Measurements from ENCODE around the gene ASCL3. TPM values are rescaled to one million over a fixed set of nuclear protein-coding genes. Genes with fewer than 3 reads are reported as not detected.

The ASCL3 gene
- total RNA-seq, 2 experiments from 2014 or later, result not detected

DNA sequence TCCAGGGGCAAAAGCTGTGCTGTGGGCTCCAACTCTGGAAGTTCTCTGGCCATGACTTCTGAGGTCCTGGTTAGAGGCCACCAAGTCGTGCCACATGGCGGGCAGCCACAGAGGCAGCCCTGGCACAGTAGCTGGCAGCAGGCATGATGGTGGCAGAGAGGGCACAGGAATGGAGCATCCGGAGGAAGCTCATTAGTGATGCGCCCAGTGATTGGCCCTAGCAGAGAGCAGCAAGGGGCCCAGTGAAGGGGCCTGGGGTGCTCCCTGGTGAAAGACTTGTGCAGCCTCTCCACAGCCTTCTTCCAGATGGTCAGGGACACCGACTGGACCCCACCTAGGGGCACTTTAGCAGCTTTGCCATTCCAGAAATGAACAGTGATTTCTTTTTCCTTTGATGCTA is 17.1 kb downstream of the ASCL3 start:
- intact Hi-C loops (cut with micrococcal nuclease), result no loop called here
- Mint-ChIP-seq H3K36me3 (ENCODE audit: low read depth) (peaks cover 12% of the 10 kb centered on the region), H3K27ac (no peak overlapping the region), H3K9me3 (no peaks in the 10 kb centered on the region), H3K4me3 (no peak overlapping the region), H3K4me1 (ENCODE audit: low read depth) (no peaks in the 10 kb centered on the region), H3K27me3 (no peaks in the 10 kb centered on the region)
- CTCF ChIA-PET, result interaction anchor here (1.1 kb wide), 1 partner anchor 11 kb away, joined by 5 read pairs; no protein-coding TSS in a partner anchor
- TF ChIP-seq, protein P1, sequence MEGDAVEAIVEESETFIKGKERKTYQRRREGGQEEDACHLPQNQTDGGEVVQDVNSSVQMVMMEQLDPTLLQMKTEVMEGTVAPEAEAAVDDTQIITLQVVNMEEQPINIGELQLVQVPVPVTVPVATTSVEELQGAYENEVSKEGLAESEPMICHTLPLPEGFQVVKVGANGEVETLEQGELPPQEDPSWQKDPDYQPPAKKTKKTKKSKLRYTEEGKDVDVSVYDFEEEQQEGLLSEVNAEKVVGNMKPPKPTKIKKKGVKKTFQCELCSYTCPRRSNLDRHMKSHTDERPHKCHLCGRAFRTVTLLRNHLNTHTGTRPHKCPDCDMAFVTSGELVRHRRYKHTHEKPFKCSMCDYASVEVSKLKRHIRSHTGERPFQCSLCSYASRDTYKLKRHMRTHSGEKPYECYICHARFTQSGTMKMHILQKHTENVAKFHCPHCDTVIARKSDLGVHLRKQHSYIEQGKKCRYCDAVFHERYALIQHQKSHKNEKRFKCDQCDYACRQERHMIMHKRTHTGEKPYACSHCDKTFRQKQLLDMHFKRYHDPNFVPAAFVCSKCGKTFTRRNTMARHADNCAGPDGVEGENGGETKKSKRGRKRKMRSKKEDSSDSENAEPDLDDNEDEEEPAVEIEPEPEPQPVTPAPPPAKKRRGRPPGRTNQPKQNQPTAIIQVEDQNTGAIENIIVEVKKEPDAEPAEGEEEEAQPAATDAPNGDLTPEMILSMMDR (IDR thresholded peaks at IDR 0.05), result no peak
- POLR2A ChIA-PET, result no interaction called here
- ATAC-seq (no peak), DNase-seq (no peak)

DNA sequence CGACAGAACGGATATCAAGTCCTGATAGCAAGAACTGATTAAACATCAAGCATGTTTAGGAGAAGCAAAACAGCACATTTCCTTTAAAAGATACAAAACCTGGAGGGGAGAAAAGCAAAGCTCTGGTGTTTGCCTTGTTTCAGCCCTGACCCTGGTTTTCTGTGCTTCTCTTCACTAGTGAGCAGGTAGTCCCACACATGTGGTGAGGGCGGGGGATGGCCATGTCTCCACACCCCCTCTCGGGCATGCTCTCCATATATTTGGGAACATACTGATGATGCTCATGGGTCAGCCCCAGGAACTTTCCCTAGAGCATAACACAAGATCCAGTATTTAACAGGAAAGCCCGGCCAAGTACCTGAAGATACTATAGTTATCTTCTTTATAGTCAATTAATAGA is 20.1 kb downstream of the ASCL3 start:
- ATAC-seq (no peak), DNase-seq (no peak)
- no peaks in the 10 kb centered on the region for H3K27me3 Mint-ChIP-seq
- no peak overlapping the region for H3K27ac Mint-ChIP-seq
- peaks cover 12% of the 10 kb centered on the region for H3K36me3 Mint-ChIP-seq (ENCODE audit: low read depth)
- CTCF ChIA-PET, result interaction anchor here (0.6 to 0.7 kb wide), 5 partner anchors 9 to 1484 kb away, joined by 3 to 4 read pairs (median 3); no protein-coding TSS in a partner anchor
- POLR2A ChIA-PET, result no interaction called here
- H3K9me3 Mint-ChIP-seq, result no peaks in the 10 kb centered on the region
- intact Hi-C loops (cut with micrococcal nuclease), result no loop called here
- TF ChIP-seq, protein P1 (IDR thresholded peaks at IDR 0.05), result no peak
- no peaks in the 10 kb centered on the region for H3K4me1 Mint-ChIP-seq (ENCODE audit: low read depth)
- no peak overlapping the region for H3K4me3 Mint-ChIP-seq

GRCh38 chr11:8917157-8917825 is 25.5 kb downstream of the ASCL3 start:
- no peak for ATAC-seq
- intact Hi-C loops (cut with micrococcal nuclease), result loop anchor here (10.0 kb wide), 1 partner anchor 218 kb away; no protein-coding TSS in a partner anchor
- no peak overlapping the region for H3K27ac Mint-ChIP-seq
- H3K27me3 Mint-ChIP-seq, result no peaks in the 10 kb centered on the region
- no peak overlapping the region for H3K4me3 Mint-ChIP-seq
- peaks cover 22% of the 10 kb centered on the region for H3K4me1 Mint-ChIP-seq (ENCODE audit: low read depth)
- TF ChIP-seq, protein P1 (IDR thresholded peaks at IDR 0.05), result no peak
- H3K36me3 Mint-ChIP-seq (ENCODE audit: low read depth), result peaks cover 25% of the 10 kb centered on the region
- POLR2A ChIA-PET, result no interaction called here
- CTCF ChIA-PET, result interaction anchor here (1.1 to 1.7 kb wide), 2 partner anchors 43 to 221 kb away, joined by 4 to 5 read pairs; no protein-coding TSS in a partner anchor
- DNase-seq, result no peak
- H3K9me3 Mint-ChIP-seq, result no peaks in the 10 kb centered on the region

DNA sequence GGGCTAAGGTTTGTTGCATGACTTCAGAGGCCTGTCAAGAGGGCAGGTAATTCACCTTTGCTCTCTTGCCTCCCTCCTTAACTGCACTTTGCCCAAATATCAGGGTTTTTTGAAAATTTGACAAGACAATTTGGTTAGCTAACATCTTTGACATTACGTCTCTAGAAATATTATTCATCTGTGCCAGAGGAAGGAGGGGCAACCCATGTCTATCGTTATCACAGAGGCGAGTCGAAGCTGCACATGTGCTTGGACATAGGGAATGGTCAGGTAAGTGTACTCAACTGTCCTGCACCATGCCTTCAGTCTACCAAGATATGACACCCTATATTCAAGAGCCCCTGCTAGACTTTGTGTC is 28.2 kb downstream of the ASCL3 start:
- POLR2A ChIA-PET, result no interaction called here
- Mint-ChIP-seq H3K27ac (peak overlapping the region; percentile 82), H3K36me3 (ENCODE audit: low read depth) (peaks cover 23% of the 10 kb centered on the region), H3K9me3 (no peaks in the 10 kb centered on the region), H3K4me1 (ENCODE audit: low read depth) (peaks cover 32% of the 10 kb centered on the region), H3K4me3 (peak overlapping the region; percentile 59), H3K27me3 (no peaks in the 10 kb centered on the region)
- intact Hi-C loops (cut with micrococcal nuclease), result loop anchor here (5.0 to 10.0 kb wide), 2 partner anchors 48 to 220 kb away; partner anchors contain the start of gene TMEM9B
- TF ChIP-seq, protein P1 (IDR thresholded peaks at IDR 0.05), result no peak
- ATAC-seq (no peak), DNase-seq (no peak)
- CTCF ChIA-PET, result interaction anchor here (0.8 to 5.1 kb wide), 20 partner anchors 10 to 592 kb away, joined by 3 to 49 read pairs (median 4); partner anchors contain the start of genes ASCL3 and TMEM9B

All from activated CD8-positive, alpha-beta T cell treated with anti-CD3 and anti-CD28 coated beads for 36 hours (primary cell).